ENCODE results near the gene ERCC1.
"Not testable (repeated sequence)": the region's sequence is repeated elsewhere in the genome, so short reads cannot be mapped to it uniquely, and the experiment has no call there.

ERCC1 gene

GRCh38 chr19:45431008-45431407 lies 7.3 kb upstream of the ERCC1 start:
- not testable (repeated sequence) for DNase-seq (ENCODE audit: low read depth in 1 of 2, low spot score in 1 of 2)

- DNase-seq (ENCODE audit: low read depth in 1 of 2, low spot score in 1 of 2), result not testable (repeated sequence)
Measured at GRCh38 chr19:45429896-45430295, 6.2 kb upstream of the ERCC1 start.

GRCh38 chr19:45428384-45429231 lies 4.9 kb upstream of the ERCC1 start:
- DNase-seq (ENCODE audit: low read depth in 1 of 2, low spot score in 1 of 2), result no peak

GRCh38 chr19:45424191-45425058 lies 708 bp upstream of the ERCC1 start:
- no peak for DNase-seq (ENCODE audit: low read depth in 1 of 2, low spot score in 1 of 2)

- peak in 1 of 2 donors; percentile 69 for DNase-seq (ENCODE audit: low read depth in 1 of 2, low spot score in 1 of 2)
Measured at GRCh38 chr19:45423033-45423588, 606 bp downstream of the ERCC1 start.

GRCh38 chr19:45421947-45422498 lies 1.7 kb downstream of the ERCC1 start:
- DNase-seq (ENCODE audit: low read depth in 1 of 2, low spot score in 1 of 2), result no peak

- no peak for DNase-seq (ENCODE audit: low read depth in 1 of 2, low spot score in 1 of 2)
Measured at GRCh38 chr19:45420871-45421270, 2.8 kb downstream of the ERCC1 start.

- DNase-seq (ENCODE audit: low read depth in 1 of 2, low spot score in 1 of 2), result no peak
Measured at GRCh38 chr19:45420356-45420755, 3.4 kb downstream of the ERCC1 start.

- no peak for DNase-seq (ENCODE audit: low read depth in 1 of 2, low spot score in 1 of 2)
Measured at GRCh38 chr19:45419895-45420294, 3.8 kb downstream of the ERCC1 start.

GRCh38 chr19:45419396-45419795 lies 4.3 kb downstream of the ERCC1 start:
- no peak for DNase-seq (ENCODE audit: low read depth in 1 of 2, low spot score in 1 of 2)

- no peak for DNase-seq (ENCODE audit: low read depth in 1 of 2, low spot score in 1 of 2)
Measured at GRCh38 chr19:45418802-45419201, 4.9 kb downstream of the ERCC1 start.

GRCh38 chr19:45417151-45417550 lies 6.6 kb downstream of the ERCC1 start:
- DNase-seq (ENCODE audit: low read depth in 1 of 2, low spot score in 1 of 2), result no peak

GRCh38 chr19:45414468-45414867 lies 9.2 kb downstream of the ERCC1 start:
- no peak for DNase-seq (ENCODE audit: low read depth in 1 of 2, low spot score in 1 of 2)

- DNase-seq (ENCODE audit: low read depth in 1 of 2, low spot score in 1 of 2), result no peak
Measured at GRCh38 chr19:45413497-45413896, 10.2 kb downstream of the ERCC1 start.

GRCh38 chr19:45410330-45410729 lies 13.4 kb downstream of the ERCC1 start:
- not testable (repeated sequence) for DNase-seq (ENCODE audit: low read depth in 1 of 2, low spot score in 1 of 2)

GRCh38 chr19:45409557-45409920 lies 14.2 kb downstream of the ERCC1 start:
- DNase-seq (ENCODE audit: low read depth in 1 of 2, low spot score in 1 of 2), result no peak

GRCh38 chr19:45408830-45409556 lies 14.7 kb downstream of the ERCC1 start:
- DNase-seq (ENCODE audit: low read depth in 1 of 2, low spot score in 1 of 2), result no peak

- no peak for DNase-seq (ENCODE audit: low read depth in 1 of 2, low spot score in 1 of 2)
Measured at GRCh38 chr19:45408121-45408520, 15.6 kb downstream of the ERCC1 start.

GRCh38 chr19:45407585-45407984 lies 16.1 kb downstream of the ERCC1 start:
- DNase-seq (ENCODE audit: low read depth in 1 of 2, low spot score in 1 of 2), result not testable (repeated sequence)

- DNase-seq (ENCODE audit: low read depth in 1 of 2, low spot score in 1 of 2), result no peak
Measured at GRCh38 chr19:45407091-45407375, 16.7 kb downstream of the ERCC1 start.

Data from stimulated activated CD4-positive, alpha-beta T cell treated with anti-CD3 and anti-CD28 coated beads, Interleukin-15, amount 100 ng/mL, for 1 hour (primary cell).